ENCODE results near the gene TBC1D9B.

TBC1D9B gene

GRCh38 chr5:179815491-179816249, 92.0 kb downstream of the TBC1D9B start:
- Histone ChIP-seq H3K27ac (no peak overlapping the region), H3K4me2 (no peak overlapping the region), H3K4me3 (no peak overlapping the region), H3K4me1 (peaks cover 42% of the 10 kb centered on the region), H3K36me3 (peaks cover 45% of the 10 kb centered on the region), H3K27me3 (peaks cover 34% of the 10 kb centered on the region), H4K20me1 (peaks cover 14% of the 10 kb centered on the region; the same call in 1 of the 2 replicates), H3K9me3 (peaks cover 4% of the 10 kb centered on the region; the same call in 1 of the 2 replicates), H3K9ac (no peak overlapping the region)
- no peak for TF ChIP-seq Cebpa-rat (IDR thresholded peaks at IDR 0.05)

DNA sequence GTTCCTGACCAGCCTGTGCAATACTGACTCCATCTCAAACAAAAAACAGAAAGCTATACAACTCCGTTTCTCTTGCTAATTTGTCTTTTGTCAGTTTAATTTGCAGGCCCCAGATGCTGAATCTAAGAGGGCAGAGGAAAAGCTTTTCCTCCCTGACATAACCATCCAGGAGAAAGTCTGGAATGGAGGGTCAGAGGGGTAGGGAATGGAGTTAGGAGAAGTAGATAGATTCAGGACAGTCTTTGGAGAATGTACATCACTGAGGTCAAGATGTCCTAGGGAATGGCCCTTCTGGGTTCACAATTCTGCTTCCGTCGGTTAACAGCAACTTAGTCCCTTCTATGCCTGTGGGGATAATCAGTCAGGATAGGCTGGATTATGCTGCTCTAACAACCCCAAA, 93.6 kb downstream of the TBC1D9B start:
- H3K4me2 ChIP-seq, result no peak overlapping the region
- H4K20me1 ChIP-seq, result peaks cover 14% of the 10 kb centered on the region; the same call in 1 of the 2 replicates

DNA sequence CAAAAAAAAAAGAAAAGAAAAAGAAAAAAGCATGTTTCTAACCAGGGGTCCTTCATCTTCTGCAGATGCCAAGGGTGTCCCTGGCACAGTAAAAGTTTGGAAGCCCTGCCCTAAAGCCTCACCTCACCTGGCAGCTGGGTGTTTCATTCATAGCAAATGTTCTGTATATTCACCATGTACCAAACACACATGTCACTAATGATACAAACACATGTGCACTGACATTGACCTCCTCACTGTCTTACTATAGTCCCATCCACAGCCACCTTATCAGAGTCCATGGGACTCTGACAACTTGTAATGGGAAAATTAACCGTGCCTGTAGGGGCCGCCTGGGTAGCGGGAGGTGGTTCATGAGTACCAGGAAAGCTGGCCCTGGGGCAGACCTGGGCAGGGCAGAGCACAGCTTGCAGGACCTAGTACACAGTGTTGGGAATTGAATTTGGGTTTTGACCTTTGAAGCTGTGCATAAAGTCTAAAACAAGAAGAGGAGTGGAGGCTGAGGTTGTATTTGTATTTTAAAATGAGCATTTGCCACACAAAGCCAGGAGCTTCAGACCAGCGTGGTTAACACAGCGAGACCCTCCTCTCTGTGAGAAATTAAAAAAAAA, 94.6 kb downstream of the TBC1D9B start:
- Histone ChIP-seq H3K9me3 (peaks cover 5% of the 10 kb centered on the region; the same call in 1 of the 2 replicates), H3K27me3 (peaks cover 28% of the 10 kb centered on the region), H3K4me2 (no peak overlapping the region), H3K36me3 (peaks cover 45% of the 10 kb centered on the region), H3K4me1 (peaks cover 22% of the 10 kb centered on the region), H3K4me3 (no peak overlapping the region), H3K27ac (no peak overlapping the region), H3K9ac (no peak overlapping the region), H4K20me1 (peaks cover 14% of the 10 kb centered on the region; the same call in 1 of the 2 replicates)
- no peak for TF ChIP-seq Cebpa-rat (IDR thresholded peaks at IDR 0.05)

More for the DNA sequence above, 93.6 kb downstream of the TBC1D9B start:
- Histone ChIP-seq H3K9me3 (peaks cover 5% of the 10 kb centered on the region; the same call in 1 of the 2 replicates), H3K4me3 (no peak overlapping the region), H3K27ac (no peak overlapping the region), H3K4me1 (peaks cover 27% of the 10 kb centered on the region), H3K9ac (0 out of 2 replicates have a peak overlapping the region, but pooled peaks have one; percentile 29), H3K27me3 (peaks cover 34% of the 10 kb centered on the region), H3K36me3 (peaks cover 45% of the 10 kb centered on the region)
- no peak for TF ChIP-seq Cebpa-rat (IDR thresholded peaks at IDR 0.05)

DNA sequence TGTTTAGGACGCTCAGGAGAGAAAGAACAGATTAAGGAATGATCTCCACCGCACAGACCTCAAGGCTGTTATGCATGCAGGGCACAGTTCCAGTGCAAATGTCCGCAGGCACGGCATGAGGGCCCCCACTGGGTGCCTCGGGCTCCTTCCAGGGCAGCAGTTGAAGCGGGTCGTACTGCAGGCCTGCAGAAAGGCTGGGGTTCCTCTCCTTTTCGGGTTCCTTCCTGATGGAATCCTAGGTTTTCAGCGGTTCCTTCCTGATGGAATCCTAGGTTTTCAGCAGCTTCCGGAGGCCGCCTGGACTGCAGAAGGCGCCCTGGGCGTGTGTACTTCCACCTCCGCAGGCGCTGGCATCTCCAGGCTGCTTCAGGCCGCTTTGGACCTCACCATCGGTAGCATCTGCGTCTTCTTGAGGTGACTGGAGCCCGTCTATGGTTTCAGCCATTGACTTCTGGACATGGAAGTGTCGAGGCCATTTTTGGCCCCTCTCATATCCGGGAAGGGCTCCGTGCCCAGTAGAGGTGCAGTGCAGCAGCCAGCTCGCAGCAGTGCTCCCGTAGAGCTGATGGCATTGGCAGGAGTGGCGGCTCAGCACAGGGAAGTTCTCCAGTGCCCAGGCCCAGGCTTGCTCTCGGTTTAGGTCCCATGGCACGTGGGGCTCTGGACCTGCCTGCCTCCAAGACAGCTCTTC, 95.4 kb downstream of the TBC1D9B start:
- H3K4me3 ChIP-seq, result no peak overlapping the region
- peaks cover 14% of the 10 kb centered on the region; the same call in 1 of the 2 replicates for H4K20me1 ChIP-seq
- TF ChIP-seq Cebpa-rat (IDR thresholded peaks at IDR 0.05), result no peak
- no peak overlapping the region for H3K4me2 ChIP-seq
- peaks cover 45% of the 10 kb centered on the region for H3K36me3 ChIP-seq
- no peak overlapping the region for H3K9ac ChIP-seq
- peaks cover 20% of the 10 kb centered on the region for H3K27me3 ChIP-seq
- H3K27ac ChIP-seq, result no peak overlapping the region
- peaks cover 20% of the 10 kb centered on the region for H3K4me1 ChIP-seq
- H3K9me3 ChIP-seq, result peaks cover 5% of the 10 kb centered on the region; the same call in 1 of the 2 replicates
